ENCODE results near the gene DLGAP1.

Gene DLGAP1

DNA sequence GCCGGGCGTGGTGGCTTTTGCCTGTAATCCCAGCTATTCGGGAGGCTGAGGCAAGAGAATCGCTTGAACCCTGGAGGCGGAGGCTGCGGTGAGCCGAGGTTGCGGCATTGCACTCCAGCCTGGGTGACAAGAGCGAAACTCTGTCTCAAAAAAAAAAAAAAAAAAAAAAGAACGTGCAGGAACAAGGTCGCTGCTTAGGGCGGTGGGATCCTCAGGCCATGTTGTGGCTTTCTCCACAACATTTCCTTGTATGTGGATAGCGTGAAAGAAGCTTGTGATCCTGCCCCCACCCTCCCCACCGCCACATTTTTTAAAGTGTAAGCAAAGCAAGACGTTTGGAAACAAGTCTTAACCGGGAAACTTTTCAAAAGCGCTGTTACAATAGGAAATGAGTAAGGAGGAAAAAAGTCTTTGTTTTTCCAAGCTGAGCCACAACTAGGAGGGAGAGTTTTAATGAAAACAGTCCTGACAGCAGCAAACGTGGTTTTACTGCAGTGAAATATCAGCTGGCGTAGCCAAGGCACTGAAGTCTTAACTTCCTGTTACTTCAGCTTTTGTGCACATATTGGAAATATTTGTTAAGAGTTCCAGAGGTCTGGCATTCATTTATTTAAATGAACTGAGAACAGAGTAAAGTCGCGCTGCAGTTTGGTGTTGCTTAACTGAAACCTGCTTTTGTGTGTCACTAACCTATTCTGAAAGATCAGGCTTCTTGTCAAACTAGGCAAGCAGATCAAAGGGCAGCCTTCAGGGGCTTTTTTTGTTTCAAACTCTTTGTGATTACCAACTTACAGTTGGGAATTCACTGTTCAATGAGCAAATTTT is 1001.4 kb downstream of the DLGAP1 start:
- peaks cover 13% of the 10 kb centered on the region in 2 donors for H3K36me3 Mint-ChIP-seq

DNA sequence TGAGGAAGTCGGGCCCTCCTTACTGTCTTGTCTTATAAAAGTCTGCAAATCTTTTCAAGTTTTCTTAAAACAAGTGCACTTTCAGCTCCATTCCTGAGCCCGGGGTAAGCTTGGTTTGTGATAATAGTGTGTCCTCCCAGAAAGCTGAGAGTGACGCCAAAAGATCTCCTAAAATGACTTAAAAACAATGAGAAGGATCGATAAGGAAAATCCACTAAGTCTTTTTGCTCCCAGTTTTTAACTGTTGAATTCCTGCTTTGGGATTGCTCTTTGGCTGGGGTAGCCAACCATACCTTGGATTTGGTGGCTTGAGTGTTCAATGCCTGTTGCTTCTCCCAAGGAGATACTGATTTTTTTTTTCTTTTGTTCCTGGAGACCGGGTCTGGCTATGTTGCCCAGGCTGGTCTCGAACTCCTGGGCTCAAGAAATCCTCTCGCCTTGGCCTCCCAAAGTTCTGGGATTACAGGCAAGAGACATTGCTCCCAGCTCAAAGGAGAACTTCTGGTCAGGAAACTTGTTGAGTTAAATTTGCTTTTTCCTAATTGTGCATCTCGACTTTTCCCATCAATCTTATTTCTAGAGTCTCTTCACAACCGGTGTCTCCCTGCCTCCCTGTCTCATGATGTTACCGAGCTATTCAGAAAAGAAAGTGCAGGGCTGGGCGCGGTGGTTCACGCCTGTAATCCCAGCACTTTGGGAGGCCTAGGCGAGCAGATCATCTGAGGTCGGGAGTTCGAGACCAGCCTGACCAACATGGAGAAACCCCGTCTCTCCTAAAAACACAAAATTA is 1002.2 kb downstream of the DLGAP1 start:
- H3K4me1 Mint-ChIP-seq = peaks cover 16 to 26% of the 10 kb centered on the region in 2 donors
- H3K36me3 Mint-ChIP-seq = peaks cover 9 to 12% of the 10 kb centered on the region in 2 donors
- no peaks in the 10 kb centered on the region for H3K9me3 Mint-ChIP-seq
- peak overlapping the region; percentile 98 for H3K27ac Mint-ChIP-seq
- ATAC-seq (replicated peaks) = no peak
- H3K4me3 Mint-ChIP-seq = peak overlapping the region; percentile 88 to 89
- DNase-seq = no peak
- H3K27me3 Mint-ChIP-seq = no peaks in the 10 kb centered on the region

More for the DNA sequence above, 1001.4 kb downstream of the DLGAP1 start:
- Mint-ChIP-seq H3K27ac (peak overlapping the region; percentile 75), H3K4me3 (peak overlapping the region; percentile 88 to 89), H3K27me3 (no peaks in the 10 kb centered on the region), H3K4me1 (peaks cover 17 to 29% of the 10 kb centered on the region in 2 donors), H3K9me3 (no peaks in the 10 kb centered on the region)
- DNase-seq = peak; percentile 31
- peak; percentile 26 for ATAC-seq (replicated peaks)

DNA sequence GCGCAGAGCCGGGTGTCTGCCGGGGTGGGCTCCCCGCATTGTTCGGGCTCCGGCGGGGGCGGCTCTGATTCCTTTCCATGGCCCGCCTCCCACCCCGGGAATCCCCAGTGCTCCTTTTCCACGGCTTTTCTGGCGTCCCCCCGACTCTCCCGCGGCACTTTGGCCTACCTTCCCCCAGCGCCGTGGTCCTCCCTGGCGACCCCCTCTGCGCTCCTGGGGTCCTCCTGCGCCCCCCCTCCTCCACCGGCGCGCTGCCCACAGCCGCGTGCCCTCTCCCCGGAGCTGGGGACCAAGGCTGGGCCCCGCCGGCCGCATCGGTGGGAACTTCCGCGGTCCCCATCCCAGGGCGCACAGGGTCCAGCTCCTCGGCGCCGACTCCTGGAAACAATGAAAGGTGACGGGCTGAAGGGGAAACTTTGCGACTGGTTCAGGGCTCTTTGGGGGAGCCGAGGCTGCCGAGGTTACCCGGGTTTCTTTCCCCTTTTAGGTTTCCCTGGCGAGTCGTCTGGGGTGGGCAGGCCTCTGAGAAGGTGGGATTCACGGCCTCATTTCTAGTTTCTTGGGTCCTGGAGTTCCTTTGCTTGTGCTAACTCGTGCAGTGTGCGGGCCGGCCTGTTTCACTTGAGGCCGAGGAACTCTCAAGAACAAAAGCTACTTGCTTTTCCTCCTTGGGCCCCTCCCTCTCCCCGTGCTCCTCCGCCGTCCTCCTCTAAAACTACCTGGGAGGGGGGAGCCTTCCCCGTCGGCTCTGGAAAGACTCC is 1002.9 kb downstream of the DLGAP1 start:
- DNase-seq = peak; percentile 16

DNA sequence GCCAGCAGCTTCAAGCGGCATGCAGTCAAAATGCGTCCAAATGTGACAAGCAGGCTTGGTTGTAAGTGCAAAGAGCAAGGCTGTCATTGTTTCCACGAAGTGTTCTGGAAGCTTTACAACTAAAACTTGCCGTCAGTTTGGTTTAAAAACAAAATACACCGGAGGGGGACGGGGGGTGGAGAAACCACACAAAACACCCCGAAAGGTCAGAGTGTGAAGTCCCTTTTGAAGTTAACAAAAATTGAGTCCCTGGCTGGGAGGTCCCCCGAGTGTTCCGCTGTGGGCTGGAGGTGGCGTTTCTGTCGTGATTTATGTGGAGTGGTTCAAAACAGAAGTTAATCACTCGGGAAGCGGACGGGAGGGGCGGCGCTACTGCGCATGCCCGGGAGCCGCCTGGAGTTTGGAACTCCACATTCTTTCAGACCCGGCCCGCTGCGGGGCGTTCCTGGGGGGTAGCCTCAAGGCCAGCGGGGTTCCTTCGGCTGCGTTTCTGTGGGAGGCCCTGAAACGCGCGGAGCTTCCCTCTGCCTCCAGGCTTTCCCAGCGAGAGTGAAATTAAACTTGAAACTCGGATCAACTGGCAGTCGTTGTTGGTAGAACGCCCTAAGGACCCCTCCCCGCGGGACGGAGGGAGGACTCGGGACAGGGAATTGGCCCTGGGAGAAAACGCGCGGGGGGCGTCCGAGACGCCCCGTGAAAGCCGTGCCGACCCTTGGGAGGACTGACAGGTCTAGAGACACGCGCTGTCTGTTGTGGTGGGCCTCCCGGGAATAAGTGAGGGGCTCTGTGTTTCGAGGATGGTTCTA is 1003.7 kb downstream of the DLGAP1 start:
- Mint-ChIP-seq H3K4me3 (peak overlapping the region; percentile 88 to 89), H3K27ac (peak overlapping the region; percentile 98), H3K9me3 (no peaks in the 10 kb centered on the region), H3K27me3 (no peaks in the 10 kb centered on the region), H3K36me3 (peaks cover 2% of the 10 kb centered on the region in 2 donors), H3K4me1 (peaks cover 20 to 32% of the 10 kb centered on the region in 2 donors)
- ATAC-seq (replicated peaks) (peak; percentile 22 to 34), DNase-seq (peak; percentile 79)

More for the DNA sequence above, 1002.9 kb downstream of the DLGAP1 start:
- ATAC-seq (replicated peaks) = no peak
- no peaks in the 10 kb centered on the region for H3K27me3 Mint-ChIP-seq
- peak overlapping the region; percentile 88 to 89 for H3K4me3 Mint-ChIP-seq
- H3K27ac Mint-ChIP-seq = peak overlapping the region; percentile 98
- peaks cover 16 to 26% of the 10 kb centered on the region in 2 donors for H3K4me1 Mint-ChIP-seq
- H3K36me3 Mint-ChIP-seq = peaks cover 3 to 6% of the 10 kb centered on the region in 2 donors
- H3K9me3 Mint-ChIP-seq = no peaks in the 10 kb centered on the region

DNA sequence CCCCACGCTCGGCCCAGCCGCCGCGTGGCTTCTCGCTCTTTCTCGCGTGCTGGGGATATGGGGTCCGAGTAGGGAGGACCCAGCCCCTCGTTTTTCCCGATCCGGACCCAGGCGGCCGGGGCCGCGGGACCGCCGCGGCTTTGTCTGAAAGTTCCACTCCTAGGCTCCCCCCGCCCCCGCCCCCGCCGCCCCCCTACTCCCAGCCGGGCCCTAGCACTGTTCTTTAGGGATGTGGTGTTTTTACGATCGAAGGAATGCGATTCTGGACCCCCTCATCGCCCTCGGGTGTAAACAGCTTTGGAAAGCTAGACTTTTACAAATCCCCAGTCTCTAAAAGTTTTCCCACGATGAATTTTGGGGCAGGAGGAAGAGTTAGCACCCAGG is 1004.3 kb downstream of the DLGAP1 start:
- Mint-ChIP-seq H3K4me1 (peaks cover 21 to 32% of the 10 kb centered on the region in 2 donors), H3K4me3 (peak overlapping the region; percentile 88 to 89), H3K27me3 (no peaks in the 10 kb centered on the region), H3K36me3 (peaks cover 0 to 2% of the 10 kb centered on the region in 2 donors), H3K9me3 (no peaks in the 10 kb centered on the region), H3K27ac (peak overlapping the region; percentile 98)
- DNase-seq (no peak), ATAC-seq (replicated peaks) (no peak)

DNA sequence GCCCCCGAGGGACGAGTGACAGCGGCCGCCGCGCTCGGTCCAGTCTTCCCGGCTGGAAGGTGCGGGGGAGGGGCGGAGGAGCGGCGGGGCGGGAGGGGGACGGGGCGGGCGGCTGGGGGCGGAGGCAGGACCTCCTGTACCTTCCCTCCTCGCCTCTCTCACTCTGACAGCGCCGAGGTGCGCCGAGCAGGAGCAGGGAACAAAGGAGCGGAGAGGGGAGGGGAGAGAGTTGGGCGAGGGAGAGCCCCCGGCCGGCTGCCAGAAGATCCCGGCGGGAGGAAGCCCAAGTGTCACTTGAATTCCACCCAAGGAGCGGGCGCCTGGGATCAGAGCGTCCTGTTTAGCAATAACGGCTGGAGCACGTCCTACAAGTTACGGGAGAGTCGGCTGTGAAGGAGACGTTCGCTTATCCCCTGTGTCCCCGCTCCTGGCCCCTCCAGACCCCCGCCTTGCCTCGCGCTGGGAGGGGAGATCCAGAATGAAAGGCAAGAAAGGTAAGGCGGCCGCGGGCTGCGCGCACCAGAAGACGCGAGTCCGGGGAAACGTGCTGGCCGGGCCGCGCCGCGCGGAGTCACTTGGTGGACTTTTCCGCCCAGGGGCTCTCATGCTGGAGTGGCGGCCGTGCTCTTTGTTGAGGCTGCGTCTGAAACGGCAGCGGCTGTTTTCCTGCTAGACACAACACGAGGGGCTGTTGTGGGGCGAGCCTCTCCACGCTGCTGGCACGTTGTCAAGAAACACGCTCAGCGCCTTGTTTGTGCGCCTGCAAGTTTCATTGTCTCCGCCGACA is 1004.9 kb downstream of the DLGAP1 start, which contains the start of gene TGIF1:
Gene TGIF1 (plus strand): TSS at position 161 of the 787 bp plus-strand sequence. CDS start 318 bp downstream, at position 479.
- peak; percentile 51 for DNase-seq
- peak; percentile 5 to 7 for ATAC-seq (replicated peaks)
- H3K4me1 Mint-ChIP-seq = peaks cover 21 to 32% of the 10 kb centered on the region in 2 donors
- H3K27ac Mint-ChIP-seq = peak within 1 kb of the TSS; percentile 98
- H3K4me3 Mint-ChIP-seq = peak within 1 kb of the TSS; percentile 88 to 89
- no peaks in the 10 kb centered on the region for H3K27me3 Mint-ChIP-seq
- peaks cover 0 to 2% of the 10 kb centered on the region in 2 donors for H3K36me3 Mint-ChIP-seq
- no peaks in the 10 kb centered on the region for H3K9me3 Mint-ChIP-seq

DNA sequence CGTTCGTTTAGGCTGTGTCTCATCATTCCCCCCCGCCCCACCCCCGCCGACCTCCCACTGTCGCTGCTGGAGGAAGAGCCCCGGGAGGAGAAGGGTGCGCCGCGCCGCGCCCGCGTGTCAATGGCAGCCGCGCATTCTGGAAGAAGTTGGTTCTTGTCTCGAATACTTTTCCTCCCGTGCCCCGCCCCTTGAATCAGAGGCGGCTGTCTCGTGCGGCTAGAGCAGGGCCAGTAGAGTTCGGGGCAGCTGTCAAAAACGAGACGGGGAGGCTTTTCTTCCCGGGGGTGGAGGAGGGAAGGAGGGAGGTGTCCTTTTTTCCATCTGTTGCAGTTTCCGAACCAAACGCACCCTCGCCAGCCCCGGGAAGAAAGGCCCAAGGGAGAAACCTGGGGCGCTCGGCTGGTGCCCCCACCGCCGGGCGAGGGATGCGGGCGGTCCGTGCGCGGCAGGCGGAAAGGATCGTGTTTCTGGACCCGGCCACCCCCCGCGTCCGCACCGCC is 1005.5 kb downstream of the DLGAP1 start:
- H3K9me3 Mint-ChIP-seq = no peaks in the 10 kb centered on the region
- H3K27me3 Mint-ChIP-seq = no peaks in the 10 kb centered on the region
- H3K27ac Mint-ChIP-seq = peak overlapping the region; percentile 98
- peaks cover 18 to 25% of the 10 kb centered on the region in 2 donors for H3K4me1 Mint-ChIP-seq
- peak overlapping the region; percentile 88 to 89 for H3K4me3 Mint-ChIP-seq
- no peak for DNase-seq
- peak; percentile 15 to 21 for ATAC-seq (replicated peaks)
- H3K36me3 Mint-ChIP-seq = peaks cover 0 to 2% of the 10 kb centered on the region in 2 donors

DNA sequence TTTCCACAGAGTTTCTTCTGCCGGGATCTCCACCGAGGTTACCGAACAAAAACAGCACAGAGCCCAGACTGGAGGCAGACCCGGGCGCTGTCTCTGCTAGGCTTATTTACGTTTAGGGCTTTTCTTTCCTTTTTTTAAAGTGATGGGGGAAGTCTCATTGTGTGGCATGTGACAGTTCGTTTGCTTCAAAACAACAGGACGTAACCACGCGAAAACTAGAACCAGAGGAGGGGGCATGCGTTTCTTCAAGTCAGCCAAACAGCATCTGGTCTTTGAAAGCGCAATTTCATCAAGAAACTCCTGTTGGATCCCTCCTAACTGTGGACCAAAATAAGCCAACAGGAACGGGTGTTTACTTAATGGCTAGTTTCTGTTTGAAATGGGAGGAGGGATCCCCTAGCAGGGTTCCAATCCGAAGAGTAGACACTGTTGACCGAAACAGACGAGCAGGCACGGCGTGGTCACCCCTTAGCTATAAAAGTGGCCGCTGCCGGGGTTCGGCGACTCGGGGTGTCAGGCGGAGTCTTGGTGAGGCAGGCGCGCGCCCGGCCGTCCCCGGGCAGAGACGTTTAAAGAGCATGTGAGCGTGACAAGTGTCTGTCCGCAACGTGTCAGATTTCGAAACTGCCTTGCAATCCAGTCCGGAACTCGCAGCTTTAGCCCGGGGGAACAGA is 1006.1 kb downstream of the DLGAP1 start:
- peaks cover 18 to 23% of the 10 kb centered on the region in 2 donors for H3K4me1 Mint-ChIP-seq
- ATAC-seq (replicated peaks) (peak; percentile 49 to 55), DNase-seq (peak; percentile 77)
- H3K4me3 Mint-ChIP-seq = peak overlapping the region; percentile 88 to 89
- peak overlapping the region; percentile 98 for H3K27ac Mint-ChIP-seq
- no peaks in the 10 kb centered on the region for H3K9me3 Mint-ChIP-seq
- peaks cover 0 to 2% of the 10 kb centered on the region in 2 donors for H3K36me3 Mint-ChIP-seq
- no peaks in the 10 kb centered on the region for H3K27me3 Mint-ChIP-seq

DNA sequence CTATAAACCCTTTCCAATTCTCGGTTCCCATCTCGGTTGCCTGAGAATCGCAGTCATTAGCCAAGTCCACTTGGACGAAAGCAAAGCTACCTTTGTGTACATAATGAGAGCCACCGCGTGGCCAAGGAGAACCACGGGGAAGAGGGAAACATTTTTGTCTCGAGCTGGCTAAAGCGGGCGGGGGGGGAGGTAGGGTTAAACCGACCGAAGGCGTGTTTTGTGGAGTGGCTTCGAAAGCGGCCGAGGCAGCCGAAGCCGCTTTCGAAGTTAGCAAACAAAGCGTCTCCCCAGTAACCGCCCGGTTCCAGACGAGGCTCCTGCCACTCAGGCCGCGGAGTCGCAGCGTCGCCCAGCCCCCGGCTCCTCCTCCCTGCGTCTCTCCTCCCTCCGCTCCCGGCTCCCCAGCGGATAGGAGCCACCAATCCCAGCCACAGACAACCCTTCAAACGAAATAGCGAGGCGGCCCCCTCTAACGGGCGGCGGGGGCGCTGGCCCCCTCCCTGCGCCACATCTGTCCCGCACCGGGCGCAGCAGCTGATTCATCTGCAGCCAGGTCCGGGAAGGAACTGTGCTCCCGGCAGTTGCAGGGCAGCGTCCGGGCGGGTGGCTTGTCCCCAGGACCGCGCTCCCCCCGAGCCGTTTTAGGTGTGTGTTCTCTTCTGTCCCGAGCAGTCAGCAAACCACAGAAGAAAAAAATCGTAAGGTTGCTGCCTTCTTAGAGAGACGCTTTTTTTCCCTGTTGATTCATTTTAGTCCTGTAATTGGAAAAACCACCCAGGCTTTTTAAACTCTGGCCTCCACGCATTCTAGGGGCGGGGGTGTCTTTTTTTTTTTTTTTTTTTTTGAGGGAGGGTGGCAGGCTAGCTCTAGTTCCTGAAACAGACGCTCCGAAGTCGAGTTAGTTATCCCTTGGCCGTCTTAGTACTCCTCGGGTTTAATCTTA is 1006.9 kb downstream of the DLGAP1 start:
- Mint-ChIP-seq H3K27ac (peak overlapping the region; percentile 98), H3K4me1 (peaks cover 15 to 16% of the 10 kb centered on the region in 2 donors), H3K4me3 (peak overlapping the region; percentile 88 to 89), H3K27me3 (no peaks in the 10 kb centered on the region), H3K36me3 (peaks cover 0 to 2% of the 10 kb centered on the region in 2 donors), H3K9me3 (no peaks in the 10 kb centered on the region)
- peak; percentile 60 for ATAC-seq (replicated peaks)
- peak; percentile 77 for DNase-seq

DNA sequence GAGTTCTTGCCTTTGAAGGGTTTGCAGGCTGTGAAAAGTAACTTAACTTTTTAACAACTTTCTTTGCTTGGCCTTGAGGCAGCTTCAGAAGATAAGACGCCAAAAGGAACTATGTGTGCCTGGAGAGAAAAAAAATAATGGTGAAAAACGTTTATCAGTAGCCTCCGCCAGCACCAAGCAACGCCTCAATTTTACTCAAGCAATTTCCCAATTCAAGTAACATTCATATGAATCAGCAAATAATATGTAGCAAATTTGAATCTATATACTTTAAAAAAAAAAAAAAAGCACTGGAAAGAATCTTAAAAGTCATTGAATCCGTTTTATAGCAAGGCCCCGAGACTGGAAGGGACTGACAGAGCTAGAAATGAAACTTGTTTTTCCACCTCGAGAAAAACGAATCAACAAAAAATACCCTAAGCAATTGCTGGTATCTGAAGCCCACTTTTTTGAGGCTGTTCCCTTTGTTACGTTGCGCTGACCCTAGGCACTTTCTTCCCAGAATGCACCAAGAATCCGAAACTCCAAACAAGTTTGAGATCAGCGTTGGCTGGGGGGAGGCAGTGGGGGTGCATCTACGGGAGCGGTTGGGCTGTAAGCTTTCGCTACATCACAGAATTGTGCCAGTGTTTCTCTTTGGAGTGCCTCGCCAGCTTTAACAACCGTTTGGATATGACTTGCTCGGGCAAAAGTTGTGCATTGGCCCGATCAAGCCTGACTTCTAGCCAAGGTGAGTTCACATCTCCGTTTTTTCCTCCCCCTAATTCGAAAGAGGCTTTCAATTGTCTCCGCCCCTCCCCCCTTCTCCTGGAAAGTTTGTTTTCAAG is 1007.8 kb downstream of the DLGAP1 start:
- no peaks in the 10 kb centered on the region for H3K27me3 Mint-ChIP-seq
- peaks cover 6 to 10% of the 10 kb centered on the region in 2 donors for H3K4me1 Mint-ChIP-seq
- DNase-seq (no peak), ATAC-seq (replicated peaks) (peak in 1 of 2 donors; percentile 5)
- H3K27ac Mint-ChIP-seq = peak overlapping the region; percentile 98
- H3K4me3 Mint-ChIP-seq = peak overlapping the region; percentile 88 to 89
- H3K9me3 Mint-ChIP-seq = no peaks in the 10 kb centered on the region
- peaks cover 0 to 2% of the 10 kb centered on the region in 2 donors for H3K36me3 Mint-ChIP-seq

Measured in stimulated activated naive B cell treated with anti-CD40 and anti-IgM and Interleukin-4, amounts not matched to agents 10 μg/mL and 1 μg/mL and 100 μg/mL, for 72 hours (primary cell).